SK-N-MC (cell line): ENCODE results near the gene SMYD3.

Experiments
- EZH2 ChIP-seq: fragments of 200-600 bp; sonication (generic); IDR thresholded peaks from one replicate; pipeline ENCODE4 v1.6.1; 2017; ENCODE audit warnings: antibody characterized with exemption
- FOXP2 ChIP-seq: optimal IDR thresholded peaks from 2 replicates; pipeline ENCODE3; 2011; ENCODE audit warnings: mild to moderate bottlenecking, moderate library complexity; ENCODE audit not compliant: insufficient read depth; ENCODE audit errors: extremely low read length, control extremely low read depth
- POLR2AphosphoS5 ChIP-seq: IDR thresholded peaks from 2 replicates; pipeline ENCODE4 v1.6.1; 2012; ENCODE audit warnings: mild to moderate bottlenecking, low read depth, low read length, borderline replicate concordance

- TF ChIP-seq EZH2: no peak
- no peak for TF ChIP-seq POLR2AphosphoS5
- no peak for TF ChIP-seq FOXP2
These were observed 679.8 kb downstream of the SMYD3 start for GRCh38 chr1:245827301-245827700.
